CD4-positive, alpha-beta T cell (primary cell): ENCODE data around the gene FRS3. TPM values are rescaled to one million over a fixed set of nuclear protein-coding genes. Genes with fewer than 3 reads are reported as not detected.

Experiments
- ATAC-seq: fragments of 200-7000 bp; cut with Tn5 transposase; one replicate; pipeline ENCODE4 v1.10.0; 2022; ENCODE audit warnings: mild to moderate bottlenecking; ENCODE audit not compliant: poor library complexity
- CTCF ChIA-PET: fragments of 350-600 bp; sonication (Branson Sonifier 250); formaldehyde crosslinking; loops from one replicate; lab custom pipeline; 2021; ENCODE audit warnings: antibody characterized with exemption, inconsistent platforms; lab: Charles Lee
- POLR2A ChIA-PET: fragments of 350-600 bp; sonication (Branson Sonifier 250); formaldehyde crosslinking; loops from one replicate; lab custom pipeline; 2021; ENCODE audit warnings: antibody characterized with exemption, inconsistent platforms; lab: Charles Lee
- DNase-seq, 14 experiments: peaks; one replicate each; pipeline ENCODE4 v3.0.0-alpha.2; 2013 to 2020; ENCODE audit warnings: mixed read lengths in 2 of 14
- H3K27ac ChIP-seq, 2 donors: one replicate each; pipeline versions ENCODE4 v1.5.1 to v1.7.0; 2013; ENCODE audit warnings: low read length in 2 of 2, low read depth in 1 of 2, mild to moderate bottlenecking in 1 of 2
- H3K27me3 ChIP-seq, 2 experiments: 1 replicate in 1 of 2; 2 replicates in 1 of 2; pipeline versions ENCODE4 v1.6.1 to v1.7.0; 2013; ENCODE audit warnings: low read length in 2 of 2, control low read depth in 1 of 2, mild to moderate bottlenecking in 1 of 2, moderate library complexity in 1 of 2; ENCODE audit not compliant: insufficient read depth in 2 of 2, control insufficient read depth in 1 of 2
- H3K36me3 ChIP-seq: one replicate; pipeline ENCODE4 v1.6.1; 2013; ENCODE audit warnings: low read length, control low read depth; ENCODE audit not compliant: insufficient read depth
- H3K4me1 ChIP-seq: one replicate; pipeline ENCODE4 v1.6.1; 2013; ENCODE audit warnings: low read length, control low read depth; ENCODE audit not compliant: insufficient read depth
- H3K4me3 ChIP-seq: one replicate; pipeline ENCODE4 v1.5.1; 2013; ENCODE audit warnings: mild to moderate bottlenecking, low read length, moderate library complexity
- H3K9me3 ChIP-seq, 2 experiments: 1 replicate in 1 of 2; 2 replicates in 1 of 2; pipeline versions ENCODE4 v1.6.1 to v1.7.0; 2013; ENCODE audit warnings: low read length in 2 of 2, mild to moderate bottlenecking in 2 of 2, control low read depth in 1 of 2, moderate library complexity in 1 of 2; ENCODE audit not compliant: control insufficient read depth in 1 of 2, insufficient read depth in 1 of 2
- H3K27ac Mint-ChIP-seq: one replicate; pipeline ENCODE4 v1.8.0; 2020; ENCODE audit warnings: mixed read lengths
- H3K27me3 Mint-ChIP-seq: one replicate; pipeline ENCODE4 v1.8.0; 2021; ENCODE audit warnings: mixed read lengths
- H3K36me3 Mint-ChIP-seq: one replicate; pipeline ENCODE4 v1.8.0; 2021; ENCODE audit warnings: low read depth, mixed read lengths
- H3K4me1 Mint-ChIP-seq: one replicate; pipeline ENCODE4 v1.8.0; 2021; ENCODE audit warnings: low read depth, mixed read lengths
- H3K4me3 Mint-ChIP-seq: one replicate; pipeline ENCODE4 v1.8.0; 2020; ENCODE audit warnings: mild to moderate bottlenecking, mixed read lengths
- H3K9me3 Mint-ChIP-seq: one replicate; pipeline ENCODE4 v1.8.0; 2020; ENCODE audit warnings: mixed read lengths
- intact Hi-C, 2 experiments: fragments of 100-400 bp; cut with DNase I in 1 of 2; cut with micrococcal nuclease in 1 of 2; formaldehyde crosslinking; loops; one replicate each; pipeline versions ENCODE4 v1.15.1 to v1.9.0; 2023 to 2025; cut with DNase I, micrococcal nuclease
- total RNA-seq, 174 experiments: library from RNA in 2 of 174; stranded (reverse) in 2 of 174; gene quantifications; one replicate each; pipeline ENCODE4 v1.2.3 and lab custom pipeline; 2021 to 2026
- TF ChIP-seq, protein P1 (sequence below): fragments of 200-600 bp; IDR thresholded peaks from one replicate; pipeline ENCODE4 v1.8.0; 2022; ENCODE audit warnings: antibody characterized with exemption, mild to moderate bottlenecking

The FRS3 gene
- total RNA-seq, 2 experiments from 2014 or later, result 4.6 to 5.4 TPM

DNA sequence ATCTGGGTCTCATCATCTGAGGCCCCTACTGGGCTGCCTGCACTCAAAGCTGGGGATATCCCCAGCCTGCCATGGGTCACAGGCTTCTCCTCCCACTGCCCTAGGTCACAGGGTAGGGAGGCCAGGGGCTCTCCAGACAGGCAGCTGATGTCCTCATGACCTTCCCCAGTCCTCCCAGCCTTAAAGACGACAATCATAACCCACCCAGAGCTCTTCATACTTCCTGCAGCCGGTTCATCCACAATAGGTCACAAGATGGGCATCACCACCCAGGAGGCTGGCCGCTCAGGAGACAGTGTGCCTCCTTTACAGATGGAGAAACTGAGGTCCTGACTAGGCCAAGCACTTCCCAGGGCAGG is 59.5 kb downstream of the FRS3 start:
- no peaks in the 10 kb centered on the region for H3K27me3 Mint-ChIP-seq
- H3K27me3 ChIP-seq, result no peaks in the 10 kb centered on the region
- DNase-seq (no peak), ATAC-seq (no peak)
- POLR2A ChIA-PET, result no interaction called here
- H3K4me3 Mint-ChIP-seq, result no peak overlapping the region
- no peak overlapping the region for H3K27ac ChIP-seq
- no peaks in the 10 kb centered on the region for H3K9me3 ChIP-seq
- H3K9me3 Mint-ChIP-seq, result no peaks in the 10 kb centered on the region
- H3K36me3 ChIP-seq, result peaks cover 7% of the 10 kb centered on the region
- TF ChIP-seq, protein P1, sequence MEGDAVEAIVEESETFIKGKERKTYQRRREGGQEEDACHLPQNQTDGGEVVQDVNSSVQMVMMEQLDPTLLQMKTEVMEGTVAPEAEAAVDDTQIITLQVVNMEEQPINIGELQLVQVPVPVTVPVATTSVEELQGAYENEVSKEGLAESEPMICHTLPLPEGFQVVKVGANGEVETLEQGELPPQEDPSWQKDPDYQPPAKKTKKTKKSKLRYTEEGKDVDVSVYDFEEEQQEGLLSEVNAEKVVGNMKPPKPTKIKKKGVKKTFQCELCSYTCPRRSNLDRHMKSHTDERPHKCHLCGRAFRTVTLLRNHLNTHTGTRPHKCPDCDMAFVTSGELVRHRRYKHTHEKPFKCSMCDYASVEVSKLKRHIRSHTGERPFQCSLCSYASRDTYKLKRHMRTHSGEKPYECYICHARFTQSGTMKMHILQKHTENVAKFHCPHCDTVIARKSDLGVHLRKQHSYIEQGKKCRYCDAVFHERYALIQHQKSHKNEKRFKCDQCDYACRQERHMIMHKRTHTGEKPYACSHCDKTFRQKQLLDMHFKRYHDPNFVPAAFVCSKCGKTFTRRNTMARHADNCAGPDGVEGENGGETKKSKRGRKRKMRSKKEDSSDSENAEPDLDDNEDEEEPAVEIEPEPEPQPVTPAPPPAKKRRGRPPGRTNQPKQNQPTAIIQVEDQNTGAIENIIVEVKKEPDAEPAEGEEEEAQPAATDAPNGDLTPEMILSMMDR, result no peak
- H3K27ac Mint-ChIP-seq, result no peak overlapping the region
- H3K4me3 ChIP-seq, result no peak overlapping the region
- peaks cover 26% of the 10 kb centered on the region for H3K4me1 ChIP-seq
- intact Hi-C loops, result no loop called here
- CTCF ChIA-PET, result no interaction called here
- peaks cover 17% of the 10 kb centered on the region for H3K4me1 Mint-ChIP-seq
- no peaks in the 10 kb centered on the region for H3K36me3 Mint-ChIP-seq

Other genes with a start within 250 kb of the FRS3 start
- gene FOXP4, start 233.5 kb downstream of the FRS3 start, total RNA-seq, result 1 to 10 TPM; 3.7 to 3.9 TPM
- gene MDFI, start 141.4 kb downstream of the FRS3 start, total RNA-seq, result not detected
- 10 to 100 TPM; 23.8 to 24.1 TPM for gene TFEB, start 44.3 kb downstream of the FRS3 start, total RNA-seq
- gene PGC, start 32.5 kb downstream of the FRS3 start, total RNA-seq, result not detected
- not detected for gene PRICKLE4, start 882 bp upstream of the FRS3 start, total RNA-seq
- gene TOMM6, start 7.8 kb upstream of the FRS3 start, total RNA-seq, result 10 to 100 TPM; 78.8 to 83.2 TPM
- gene USP49, start 115.5 kb upstream of the FRS3 start, total RNA-seq, result 1 to 10 TPM; 1.3 TPM
- gene MED20, start 141.2 kb upstream of the FRS3 start, total RNA-seq, result 1 to 10 TPM; 1.3 to 1.6 TPM
- 1 to 10 TPM; 1.2 to 1.6 TPM for gene BYSL, start 141.6 kb upstream of the FRS3 start, total RNA-seq
- 100 to 1,000 TPM; 247 to 248 TPM for gene CCND3, start 161.9 kb upstream of the FRS3 start, total RNA-seq